Activated CD4-positive, alpha-beta T cell treated with anti-CD3 and anti-CD28 coated beads for 1 hour (primary cell): ENCODE measurements around the gene RNF113A.
"Not testable (repeated sequence)": the region's sequence is repeated elsewhere in the genome, so short reads cannot be mapped to it uniquely, and the experiment has no call there.

ENCODE experiments used
- DNase-seq: peaks from one replicate; pipeline ENCODE4 v3.0.0-alpha.2; 2020

Gene RNF113A

DNA sequence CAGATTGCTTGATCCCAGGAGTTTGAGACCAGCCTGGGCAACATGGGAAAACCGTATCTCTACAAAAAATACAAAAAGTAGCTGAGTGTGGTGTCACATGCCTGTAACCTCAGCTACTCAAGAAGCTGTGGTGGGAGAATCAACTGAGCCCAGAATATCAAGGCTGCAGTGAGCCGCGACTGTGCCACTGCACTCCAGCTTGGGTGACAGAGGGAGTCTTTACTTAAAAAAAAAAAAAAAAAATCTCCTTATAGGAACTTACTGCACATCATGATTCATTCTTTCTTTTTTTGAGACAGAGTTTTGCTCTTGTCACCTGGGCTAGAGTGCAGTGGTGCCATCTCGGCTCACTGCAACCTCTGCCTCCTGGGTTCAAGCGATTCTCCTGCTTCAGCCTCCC, 43.1 kb downstream of the RNF113A start:
- DNase-seq, result no peak

DNA sequence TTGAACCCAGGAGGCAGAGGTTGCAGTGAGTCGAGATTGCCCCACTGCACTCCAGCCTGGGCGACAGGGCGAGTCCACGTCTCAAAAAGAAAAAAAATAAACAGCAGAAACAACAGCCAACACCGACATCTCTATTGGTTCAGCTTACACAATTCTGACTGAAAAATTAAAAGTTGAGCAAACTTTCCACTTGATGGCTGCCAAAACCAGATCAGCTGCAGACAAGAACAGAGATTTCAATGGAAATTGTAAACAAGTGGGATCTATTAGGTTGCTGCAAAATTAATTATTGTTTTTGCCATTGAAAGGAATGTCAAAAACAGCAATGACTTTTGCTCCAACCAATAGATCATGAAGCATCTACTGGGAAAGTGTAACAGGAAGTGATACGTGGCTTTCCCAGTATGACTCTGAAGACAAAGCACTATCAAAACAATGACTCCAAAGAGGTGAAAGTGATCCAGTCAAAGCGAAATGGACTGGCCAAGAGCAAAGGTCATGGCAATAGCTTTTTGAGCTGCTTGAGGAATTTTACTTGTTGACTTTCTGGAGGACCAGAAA, 45.1 kb downstream of the RNF113A start:
- DNase-seq, result no peak

DNA sequence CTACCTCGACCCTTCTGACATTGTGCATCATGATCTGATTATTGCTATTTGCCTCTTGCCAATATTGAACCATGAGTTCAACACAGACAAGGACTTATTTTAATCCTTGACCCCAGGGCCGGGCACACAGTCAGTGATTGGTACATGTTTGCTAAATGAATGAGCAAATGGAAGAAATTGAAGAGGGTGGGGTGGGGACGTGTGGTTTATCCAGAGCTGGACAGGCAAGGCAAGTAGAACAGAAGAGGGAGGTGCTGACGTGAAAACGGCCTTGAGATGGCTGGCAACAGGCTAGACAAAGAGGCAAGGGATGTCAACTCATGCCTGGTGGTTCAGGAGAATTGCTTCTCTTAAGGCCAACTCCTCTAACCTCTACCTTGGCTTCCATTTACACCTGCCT, 47.3 kb downstream of the RNF113A start:
- not testable (repeated sequence) for DNase-seq

DNA sequence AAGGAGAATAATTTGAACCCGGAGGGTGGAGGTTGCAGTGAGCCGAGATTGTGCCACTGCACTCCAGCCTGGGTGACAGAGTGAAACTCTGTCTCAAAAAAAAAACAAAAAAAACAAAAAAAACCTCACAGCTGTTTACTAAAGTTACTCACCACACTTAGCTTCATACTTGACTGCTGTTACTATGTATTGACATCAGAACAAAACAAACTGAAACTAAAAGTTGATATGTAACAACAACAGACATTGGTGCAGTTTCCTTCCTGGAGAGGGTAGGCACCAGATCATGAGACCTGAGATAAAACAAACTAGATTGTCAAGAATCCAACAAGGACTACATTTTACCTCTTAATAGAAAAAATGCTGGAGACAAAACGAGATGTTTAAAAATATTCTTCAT, 49.8 kb downstream of the RNF113A start:
- DNase-seq, result not testable (repeated sequence)
